Ishikawa (cell line): ENCODE results near the gene DISP3.

Source experiments
- CEBPB ChIP-seq: IDR thresholded peaks from 2 replicates; pipeline ENCODE4 v1.6.1; 2012
- CREB1 ChIP-seq: IDR thresholded peaks from 2 replicates; pipeline ENCODE4 v1.6.1; 2012; ENCODE audit warnings: low read depth
- EGR1 ChIP-seq: IDR thresholded peaks from 2 replicates; pipeline ENCODE4 v1.6.1; 2012
- EP300 ChIP-seq: IDR thresholded peaks from 2 replicates; pipeline ENCODE4 v1.6.1; 2012; ENCODE audit warnings: borderline replicate concordance
- FOXM1 ChIP-seq: IDR thresholded peaks from 2 replicates; pipeline ENCODE4 v1.6.1; 2012; ENCODE audit warnings: low read depth, borderline replicate concordance
- NFIC ChIP-seq: IDR thresholded peaks from 2 replicates; pipeline ENCODE4 v1.6.1; 2012
- RAD21 ChIP-seq: IDR thresholded peaks from 2 replicates; pipeline ENCODE4 v1.6.1; 2012; ENCODE audit warnings: low read depth
- TAF1 ChIP-seq: IDR thresholded peaks from 2 replicates; pipeline ENCODE4 v1.6.1; 2012; ENCODE audit warnings: low read depth, mild to moderate bottlenecking
- TCF12 ChIP-seq: IDR thresholded peaks from 2 replicates; pipeline ENCODE4 v1.6.1; 2012; ENCODE audit warnings: low read depth
- TEAD4 ChIP-seq: IDR thresholded peaks from 2 replicates; pipeline ENCODE4 v1.6.1; 2012
- YY1 ChIP-seq: IDR thresholded peaks from 2 replicates; pipeline ENCODE4 v1.6.1; 2012; ENCODE audit warnings: low read depth
- ZBTB7A ChIP-seq: IDR thresholded peaks from 2 replicates; pipeline ENCODE4 v1.6.1; 2012; ENCODE audit warnings: low read depth
- TF ChIP-seq, protein P1 (sequence below): IDR thresholded peaks from 2 replicates; pipeline ENCODE4 v1.6.1; 2012
- TF ChIP-seq, protein P2 (sequence below): IDR thresholded peaks from 2 replicates; pipeline ENCODE4 v1.6.1; 2012; ENCODE audit warnings: low read depth, mild to moderate bottlenecking
- TF ChIP-seq, protein P3 (sequence below): IDR thresholded peaks from 2 replicates; pipeline ENCODE4 v1.6.1; 2012

DISP3 gene

DNA sequence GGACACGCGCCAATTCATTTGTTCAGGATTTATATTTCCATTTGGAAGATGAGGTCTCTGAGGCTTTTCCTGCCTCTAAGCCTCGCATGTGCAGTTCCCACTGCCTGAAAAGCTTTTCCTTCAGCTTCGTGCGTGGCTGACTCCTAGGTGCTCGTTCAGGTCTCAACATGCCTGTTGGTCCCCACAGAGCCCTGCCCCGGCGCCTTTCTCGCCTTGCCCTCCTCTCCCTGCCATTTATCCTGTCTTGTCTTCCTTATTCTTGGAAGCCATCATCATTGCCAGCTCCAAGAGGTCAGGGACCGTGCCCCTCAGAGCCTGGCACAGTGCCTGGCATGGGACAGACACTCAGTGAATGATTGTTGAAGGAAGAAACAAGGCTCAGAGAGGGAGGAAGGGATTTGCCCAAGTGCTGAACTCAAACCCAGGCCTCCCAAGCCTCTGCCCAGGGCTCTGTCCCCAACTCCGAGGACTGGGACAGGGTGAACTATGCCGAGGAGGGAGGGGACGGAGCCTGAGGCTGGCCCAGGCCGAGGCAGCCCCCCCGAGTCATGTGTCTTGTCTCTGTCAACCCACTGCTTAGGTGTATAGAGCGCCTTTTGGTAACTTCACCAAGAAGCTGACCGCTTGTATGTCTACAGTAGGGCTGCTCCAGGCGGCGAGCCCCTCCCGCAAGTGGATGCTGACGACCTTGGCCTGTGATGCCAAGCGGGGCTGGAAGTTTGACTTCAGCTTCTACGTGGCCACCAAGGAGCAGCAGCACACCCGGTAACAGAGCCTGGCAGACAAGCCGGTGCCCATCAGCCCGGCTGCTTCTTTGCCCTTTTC is 47.3 kb downstream of the DISP3 start:
- TF ChIP-seq, protein P1, sequence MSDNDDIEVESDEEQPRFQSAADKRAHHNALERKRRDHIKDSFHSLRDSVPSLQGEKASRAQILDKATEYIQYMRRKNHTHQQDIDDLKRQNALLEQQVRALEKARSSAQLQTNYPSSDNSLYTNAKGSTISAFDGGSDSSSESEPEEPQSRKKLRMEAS, result no peak
- TF ChIP-seq TEAD4, result no peak
- no peak for TF ChIP-seq EGR1
- TF ChIP-seq TAF1, result no peak
- TF ChIP-seq EP300, result no peak
- TF ChIP-seq, protein P2, sequence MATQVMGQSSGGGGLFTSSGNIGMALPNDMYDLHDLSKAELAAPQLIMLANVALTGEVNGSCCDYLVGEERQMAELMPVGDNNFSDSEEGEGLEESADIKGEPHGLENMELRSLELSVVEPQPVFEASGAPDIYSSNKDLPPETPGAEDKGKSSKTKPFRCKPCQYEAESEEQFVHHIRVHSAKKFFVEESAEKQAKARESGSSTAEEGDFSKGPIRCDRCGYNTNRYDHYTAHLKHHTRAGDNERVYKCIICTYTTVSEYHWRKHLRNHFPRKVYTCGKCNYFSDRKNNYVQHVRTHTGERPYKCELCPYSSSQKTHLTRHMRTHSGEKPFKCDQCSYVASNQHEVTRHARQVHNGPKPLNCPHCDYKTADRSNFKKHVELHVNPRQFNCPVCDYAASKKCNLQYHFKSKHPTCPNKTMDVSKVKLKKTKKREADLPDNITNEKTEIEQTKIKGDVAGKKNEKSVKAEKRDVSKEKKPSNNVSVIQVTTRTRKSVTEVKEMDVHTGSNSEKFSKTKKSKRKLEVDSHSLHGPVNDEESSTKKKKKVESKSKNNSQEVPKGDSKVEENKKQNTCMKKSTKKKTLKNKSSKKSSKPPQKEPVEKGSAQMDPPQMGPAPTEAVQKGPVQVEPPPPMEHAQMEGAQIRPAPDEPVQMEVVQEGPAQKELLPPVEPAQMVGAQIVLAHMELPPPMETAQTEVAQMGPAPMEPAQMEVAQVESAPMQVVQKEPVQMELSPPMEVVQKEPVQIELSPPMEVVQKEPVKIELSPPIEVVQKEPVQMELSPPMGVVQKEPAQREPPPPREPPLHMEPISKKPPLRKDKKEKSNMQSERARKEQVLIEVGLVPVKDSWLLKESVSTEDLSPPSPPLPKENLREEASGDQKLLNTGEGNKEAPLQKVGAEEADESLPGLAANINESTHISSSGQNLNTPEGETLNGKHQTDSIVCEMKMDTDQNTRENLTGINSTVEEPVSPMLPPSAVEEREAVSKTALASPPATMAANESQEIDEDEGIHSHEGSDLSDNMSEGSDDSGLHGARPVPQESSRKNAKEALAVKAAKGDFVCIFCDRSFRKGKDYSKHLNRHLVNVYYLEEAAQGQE, result no peak

DNA sequence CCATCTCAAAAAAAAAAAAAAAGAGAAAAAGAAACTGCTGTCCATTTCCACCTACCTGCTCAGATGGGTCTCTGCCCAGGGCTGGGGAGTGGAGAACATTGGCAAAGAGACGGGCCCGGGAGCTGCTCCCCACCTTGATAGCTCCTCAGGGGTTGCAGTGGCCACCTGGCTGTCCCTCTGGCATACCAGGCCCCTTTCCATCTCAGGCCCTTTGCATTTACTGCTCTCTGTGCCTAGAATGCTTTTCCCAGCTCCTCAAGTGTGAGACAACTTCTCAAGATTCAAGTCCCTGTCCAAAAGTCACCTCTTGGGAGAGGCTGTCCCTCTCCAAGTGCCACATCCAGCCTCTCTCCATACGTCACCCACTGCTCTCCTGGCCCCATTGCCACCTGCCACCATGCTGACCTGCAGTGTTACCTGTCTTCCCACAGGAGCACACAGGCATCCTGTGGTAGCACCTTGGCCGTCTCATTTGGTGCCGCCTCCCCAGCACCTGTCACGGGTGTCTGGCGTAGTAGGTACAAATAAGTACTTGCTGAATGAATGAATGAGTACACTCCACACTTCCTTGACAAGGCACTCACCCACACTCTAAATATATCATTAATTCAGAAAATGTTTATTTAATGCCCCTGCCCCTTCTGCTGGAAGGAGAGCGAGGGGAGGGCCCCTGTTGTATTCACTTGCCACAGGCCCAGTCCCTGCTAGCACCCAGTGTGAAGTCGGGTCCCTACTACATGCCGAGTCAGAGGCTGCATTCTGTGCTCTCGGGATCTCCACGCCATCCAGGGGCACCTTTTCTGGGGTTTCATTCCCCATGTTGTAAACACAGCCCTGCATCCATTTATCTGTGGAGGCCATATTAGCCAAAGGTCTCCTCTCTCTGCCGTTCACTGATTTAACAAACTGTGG is 48.8 kb downstream of the DISP3 start:
- no peak for TF ChIP-seq EP300
- no peak for TF ChIP-seq RAD21

DNA sequence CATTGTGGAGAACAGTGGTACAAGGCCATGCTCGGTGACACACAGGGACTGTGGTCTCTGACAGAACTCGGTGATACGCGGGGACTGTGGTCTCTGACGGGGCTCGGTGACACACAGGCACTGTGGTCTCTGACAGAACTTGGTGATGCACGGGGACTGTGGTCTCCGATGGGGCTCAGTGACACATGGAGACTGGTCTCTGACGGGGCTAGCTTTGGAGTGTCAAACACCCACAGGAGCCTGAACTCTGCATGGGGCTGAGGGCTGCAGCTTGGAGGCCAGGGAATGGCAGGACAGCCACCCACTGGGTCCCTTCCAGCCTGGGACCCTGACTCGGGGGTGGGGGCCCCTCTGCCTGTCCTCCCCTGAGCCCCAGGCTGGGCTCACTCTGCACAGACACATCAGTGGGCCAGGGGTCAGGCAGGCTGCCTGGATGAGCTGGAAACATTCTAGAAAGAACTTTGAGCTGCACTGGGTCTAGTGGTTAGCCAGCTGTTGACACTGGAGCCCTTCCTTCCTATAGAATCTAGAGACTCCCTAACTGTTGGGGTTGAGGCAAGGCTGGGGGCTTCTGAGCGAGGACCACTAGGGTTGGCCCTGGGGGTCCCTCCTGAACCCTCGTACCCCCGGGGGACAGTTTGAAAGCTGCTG is 49.8 kb downstream of the DISP3 start:
- TF ChIP-seq, protein P3, sequence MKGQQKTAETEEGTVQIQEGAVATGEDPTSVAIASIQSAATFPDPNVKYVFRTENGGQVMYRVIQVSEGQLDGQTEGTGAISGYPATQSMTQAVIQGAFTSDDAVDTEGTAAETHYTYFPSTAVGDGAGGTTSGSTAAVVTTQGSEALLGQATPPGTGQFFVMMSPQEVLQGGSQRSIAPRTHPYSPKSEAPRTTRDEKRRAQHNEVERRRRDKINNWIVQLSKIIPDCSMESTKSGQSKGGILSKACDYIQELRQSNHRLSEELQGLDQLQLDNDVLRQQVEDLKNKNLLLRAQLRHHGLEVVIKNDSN, result no peak
- TF ChIP-seq ZBTB7A (no peak), CREB1 (no peak), TEAD4 (no peak), YY1 (no peak), TCF12 (no peak), TAF1 (no peak), EGR1 (no peak), FOXM1 (no peak), CEBPB (no peak), EP300 (no peak), RAD21 (no peak), NFIC (no peak)
- TF ChIP-seq, protein P1, result no peak
- TF ChIP-seq, protein P2, result no peak

DNA sequence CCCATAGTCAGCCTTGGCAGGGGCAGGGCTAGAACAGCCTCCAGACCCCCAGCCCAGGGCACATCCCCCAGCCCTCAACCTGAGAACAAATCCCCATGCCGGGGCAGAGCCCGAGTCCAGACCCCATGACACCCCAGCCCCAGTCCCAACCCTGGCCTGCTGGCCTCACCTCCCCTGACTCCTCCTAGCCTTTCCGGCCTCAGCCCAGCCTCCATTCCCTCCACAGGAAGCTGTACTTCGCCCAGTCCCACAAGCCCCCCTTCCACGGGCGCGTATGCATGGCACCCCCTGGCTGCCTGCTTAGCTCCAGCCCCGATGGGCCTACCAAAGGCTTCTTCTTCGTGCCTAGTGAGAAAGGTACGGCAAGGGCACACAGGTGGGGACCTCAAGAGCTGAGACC is 50.4 kb downstream of the DISP3 start:
- no peak for TF ChIP-seq TEAD4
- TF ChIP-seq ZBTB7A, result no peak

DNA sequence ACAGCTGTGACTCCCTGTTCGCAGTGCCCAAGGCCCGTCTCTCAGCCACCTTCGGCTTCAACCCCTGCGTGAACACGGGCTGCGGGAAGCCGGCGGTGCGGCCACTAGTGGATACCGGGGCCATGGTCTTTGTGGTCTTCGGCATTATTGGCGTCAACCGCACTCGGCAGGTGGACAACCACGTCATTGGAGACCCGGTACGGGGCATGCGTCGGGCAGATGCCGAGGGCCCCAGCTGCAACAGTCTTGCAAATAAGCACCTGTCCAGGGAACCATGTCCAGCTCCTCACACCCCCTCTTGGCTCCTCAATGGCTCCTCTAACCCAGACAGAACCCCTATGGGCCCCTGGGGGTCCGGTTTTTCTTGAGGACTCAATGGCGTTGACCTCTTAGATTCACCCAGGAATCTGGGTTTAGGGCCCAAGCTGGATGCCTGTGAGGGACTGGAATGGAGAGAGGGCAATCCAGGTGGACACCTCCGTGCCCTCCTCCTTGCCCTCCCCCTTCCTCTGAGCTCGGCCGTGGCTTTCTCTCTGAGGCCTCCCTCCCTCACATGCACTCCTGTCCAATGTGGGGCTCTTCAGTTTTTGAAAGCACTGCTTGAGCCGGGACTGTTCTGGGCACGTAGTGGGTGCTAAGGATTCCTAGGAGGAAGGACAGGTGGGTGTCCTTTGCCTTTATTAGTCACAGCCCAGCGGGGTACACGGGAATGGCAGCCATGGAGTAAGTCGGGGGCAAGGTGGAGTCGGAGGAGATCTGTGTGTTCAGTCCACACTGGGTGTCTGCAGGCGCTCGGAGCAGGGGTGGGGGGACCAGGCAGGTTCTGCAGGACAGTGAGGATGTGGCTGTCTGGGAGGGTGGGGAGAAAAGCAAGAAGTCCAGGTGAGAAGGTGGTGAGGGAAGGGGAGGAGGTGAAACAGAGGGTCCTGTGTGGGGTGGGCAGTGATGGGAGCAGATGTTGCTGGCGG is 51.1 kb downstream of the DISP3 start:
- TF ChIP-seq EP300 (no peak), CREB1 (no peak), ZBTB7A (no peak), TCF12 (no peak), EGR1 (no peak), TAF1 (no peak), NFIC (no peak), CEBPB (no peak), YY1 (no peak)
- TF ChIP-seq, protein P3, result no peak
- TF ChIP-seq, protein P2, result no peak
